ENCODE results near the gene LRFN5. TPM values are rescaled to one million over a fixed set of nuclear protein-coding genes. Genes with fewer than 3 reads are reported as not detected.
"Not testable (repeated sequence)": the region's sequence is repeated elsewhere in the genome, so short reads cannot be mapped to it uniquely, and the experiment has no call there.

LRFN5 gene
- total RNA-seq, 1 experiment from 2014 or later: not detected

GRCh38 chr14:41743140-41743539 is 136.5 kb downstream of the LRFN5 start:
- Histone ChIP-seq H3K4me2 (ENCODE audit: low read length) (no peak overlapping the region), H3K9ac (ENCODE audit: low read length) (no peak overlapping the region), H3K27me3 (ENCODE audit: insufficient read depth, low read length) (no peaks in the 10 kb centered on the region), H3K36me3 (ENCODE audit: control insufficient read depth in 1 of 2, insufficient read depth in 2 of 2, low read length in 2 of 2) (no peaks in the 10 kb centered on the region), H3K9me2 (ENCODE audit: insufficient read depth) (no peaks in the 10 kb centered on the region), H3K9me3 (ENCODE audit: control insufficient read depth in 1 of 2, insufficient read depth in 1 of 2, low read depth in 1 of 2, low read length in 2 of 2) (no peaks in the 10 kb centered on the region; a peak in 1 of 4 replicates), H3K27ac (ENCODE audit: low read depth, low read length) (no peak overlapping the region), H4K20me1 (ENCODE audit: insufficient read depth) (no peaks in the 10 kb centered on the region), H3K4me1 (ENCODE audit: control insufficient read depth in 1 of 2, insufficient read depth in 2 of 2, low read length in 2 of 2) (no peaks in the 10 kb centered on the region), H3K79me2 (ENCODE audit: insufficient read depth, low read length) (no peaks in the 10 kb centered on the region), H2AFZ (ENCODE audit: low read depth, low read length, poor library complexity, severe bottlenecking) (no peak overlapping the region), H3K4me3 (replicated peaks in 1 of 2; ENCODE audit: low read depth in 1 of 2, low read length in 2 of 2) (no peak overlapping the region)
- DNase-seq (ENCODE audit: low read depth, low spot score): no peak
- ChIA-PET RAD21 (ENCODE audit: low non-redundant PET in 1 of 2, low total read pairs in 2 of 2, uncharacterized antibody in 2 of 2, unreplicated experiment in 2 of 2) (no interaction called here), POLR2A (no interaction called here), CTCF (no interaction called here)
- intact Hi-C loops (cut with micrococcal nuclease): no loop called here
- ATAC-seq: no peak
- no TSS peak for BruUV-seq (replicated peaks)
- no peak for TF ChIP-seq ZNF274 (IDR thresholded peaks at IDR 0.05; ENCODE audit: low read depth, low read length)
- no peak for TF ChIP-seq ZFX (IDR thresholded peaks at IDR 0.05)
- no peak for TF ChIP-seq POLR2AphosphoS5 (IDR thresholded peaks at IDR 0.05; ENCODE audit: low read depth, low read length)
- TF ChIP-seq ATF3 (IDR thresholded peaks at IDR 0.05): no peak
- TF ChIP-seq CBX3 (IDR thresholded peaks at IDR 0.05; ENCODE audit: low read depth): no peak

GRCh38 chr14:41749429-41749828 is 142.8 kb downstream of the LRFN5 start:
- BruUV-seq (replicated peaks): no TSS peak
- Histone ChIP-seq H2AFZ (ENCODE audit: low read depth, low read length, poor library complexity, severe bottlenecking) (no peak overlapping the region), H3K4me1 (ENCODE audit: control insufficient read depth in 1 of 2, insufficient read depth in 2 of 2, low read length in 2 of 2) (no peaks in the 10 kb centered on the region), H3K9me2 (ENCODE audit: insufficient read depth) (no peaks in the 10 kb centered on the region), H4K20me1 (ENCODE audit: insufficient read depth) (no peaks in the 10 kb centered on the region), H3K4me3 (replicated peaks in 1 of 2; ENCODE audit: low read depth in 1 of 2, low read length in 2 of 2) (no peak overlapping the region), H3K27ac (ENCODE audit: low read depth, low read length) (no peak overlapping the region), H3K9ac (ENCODE audit: low read length) (no peak overlapping the region), H3K4me2 (ENCODE audit: low read length) (no peak overlapping the region), H3K27me3 (ENCODE audit: insufficient read depth, low read length) (no peaks in the 10 kb centered on the region), H3K36me3 (ENCODE audit: control insufficient read depth in 1 of 2, insufficient read depth in 2 of 2, low read length in 2 of 2) (no peaks in the 10 kb centered on the region), H3K79me2 (ENCODE audit: insufficient read depth, low read length) (no peaks in the 10 kb centered on the region), H3K9me3 (ENCODE audit: control insufficient read depth in 1 of 2, insufficient read depth in 1 of 2, low read depth in 1 of 2, low read length in 2 of 2) (no peaks in the 10 kb centered on the region)
- intact Hi-C loops (cut with micrococcal nuclease): no loop called here
- ChIA-PET RAD21 (ENCODE audit: low non-redundant PET in 1 of 2, low total read pairs in 2 of 2, uncharacterized antibody in 2 of 2, unreplicated experiment in 2 of 2) (no interaction called here), CTCF (no interaction called here), POLR2A (no interaction called here)
- no peak for DNase-seq (ENCODE audit: low read depth, low spot score)
- no peak for ATAC-seq
- TF ChIP-seq POLR2AphosphoS5 (IDR thresholded peaks at IDR 0.05; ENCODE audit: low read depth, low read length) (no peak), CBX3 (IDR thresholded peaks at IDR 0.05; ENCODE audit: low read depth) (no peak), ATF3 (IDR thresholded peaks at IDR 0.05) (no peak), TCF7L2 (IDR thresholded peaks at IDR 0.05; ENCODE audit: borderline replicate concordance, extremely low read depth, insufficient read depth, insufficient read length) (no peak), EZH2 (IDR thresholded peaks at IDR 0.05) (no peak), YY1 (IDR thresholded peaks at IDR 0.05; ENCODE audit: extremely low read depth, insufficient replicate concordance, low read depth, low read length) (no peak), CTCF (IDR thresholded peaks at IDR 0.05 in 2 of 3, conservative IDR thresholded peaks at IDR 0.05 in 1 of 3; ENCODE audit: borderline replicate concordance in 1 of 3, insufficient read depth in 1 of 3, low read depth in 2 of 3, low read length in 2 of 3) (no peak)

- H3K9me2 ChIP-seq (ENCODE audit: insufficient read depth); POLR2A ChIA-PET; ATAC-seq; H3K9me3 ChIP-seq (ENCODE audit: control insufficient read depth in 1 of 2, insufficient read depth in 1 of 2, low read depth in 1 of 2, low read length in 2 of 2); H3K9ac ChIP-seq (ENCODE audit: low read length); H3K4me1 ChIP-seq (ENCODE audit: control insufficient read depth in 1 of 2, insufficient read depth in 2 of 2, low read length in 2 of 2); DNase-seq (ENCODE audit: low read depth, low spot score); RAD21 ChIA-PET (ENCODE audit: low non-redundant PET in 1 of 2, low total read pairs in 2 of 2, uncharacterized antibody in 2 of 2, unreplicated experiment in 2 of 2); intact Hi-C loops (cut with micrococcal nuclease); BruUV-seq (replicated peaks); H3K4me2 ChIP-seq (ENCODE audit: low read length); H3K4me3 ChIP-seq (replicated peaks in 1 of 2; ENCODE audit: low read depth in 1 of 2, low read length in 2 of 2); H2AFZ ChIP-seq (ENCODE audit: low read depth, low read length, poor library complexity, severe bottlenecking); H3K27ac ChIP-seq (ENCODE audit: low read depth, low read length); CTCF ChIA-PET; H3K27me3 ChIP-seq (ENCODE audit: insufficient read depth, low read length); H3K79me2 ChIP-seq (ENCODE audit: insufficient read depth, low read length); H3K36me3 ChIP-seq (ENCODE audit: control insufficient read depth in 1 of 2, insufficient read depth in 2 of 2, low read length in 2 of 2); H4K20me1 ChIP-seq (ENCODE audit: insufficient read depth): not testable (repeated sequence)
These were observed 143.9 kb downstream of the LRFN5 start for GRCh38 chr14:41750575-41750974.

All from HCT116 (cell line).